GM12891 (cell line): ENCODE data around the gene LENG8.

Source experiments
- POLR2A ChIP-seq: IDR thresholded peaks from 2 replicates; pipeline ENCODE4 v1.6.1; 2011; ENCODE audit warnings: low read depth, low read length, control low read depth
- POLR2AphosphoS5 ChIP-seq: IDR thresholded peaks from 2 replicates; pipeline ENCODE4 v1.6.1; 2011; ENCODE audit warnings: low read depth, low read length, control low read depth
- SPI1 ChIP-seq: IDR thresholded peaks from 2 replicates; pipeline ENCODE4 v1.6.1; 2011; ENCODE audit warnings: low read depth, low read length, control low read depth
- TAF1 ChIP-seq: IDR thresholded peaks from 2 replicates; pipeline ENCODE4 v1.6.1; 2011; ENCODE audit warnings: low read depth, low read length, control low read depth

GRCh38 chr19:54465426-54466109 is 16.6 kb downstream of the LENG8 start:
- TF ChIP-seq POLR2A: no peak
- no peak for TF ChIP-seq POLR2AphosphoS5
- TF ChIP-seq TAF1: no peak
- no peak for TF ChIP-seq SPI1
